Suppressor macrophage treated with lipopolysaccharide for 4 hours (primary cell): Measurements from ENCODE around the gene TMEM145.
"Not testable (repeated sequence)": the region's sequence is repeated elsewhere in the genome, so short reads cannot be mapped to it uniquely, and the experiment has no call there.

ENCODE experiments used
- DNase-seq: peaks from one replicate; pipeline ENCODE4 v3.0.0-alpha.2; 2020

TMEM145 gene

GRCh38 chr19:42316223-42317211, 3.4 kb downstream of the TMEM145 start:
- DNase-seq = peak; percentile 47

- no peak for DNase-seq
Measured at GRCh38 chr19:42317535-42317934, 4.4 kb downstream of the TMEM145 start.

DNA sequence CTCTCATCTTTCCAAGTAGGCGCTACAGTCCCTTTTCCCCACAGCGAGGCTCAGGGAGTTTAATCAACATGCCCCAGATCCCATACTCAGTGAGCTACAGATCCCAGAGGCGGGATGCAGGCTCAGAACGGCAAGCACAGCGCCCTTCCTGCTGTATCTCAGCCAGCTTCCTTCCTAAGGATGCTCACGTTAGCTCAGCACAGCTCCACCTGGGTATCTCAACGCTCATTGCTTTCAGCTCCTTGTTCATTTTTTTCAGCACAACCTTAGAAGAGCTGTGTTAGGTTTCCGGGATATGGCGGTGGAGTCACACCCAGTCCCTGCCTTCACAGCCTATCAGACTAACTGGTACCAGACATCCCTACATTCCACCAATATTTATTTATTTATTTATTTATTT, 9.2 kb downstream of the TMEM145 start:
- DNase-seq = no peak

DNA sequence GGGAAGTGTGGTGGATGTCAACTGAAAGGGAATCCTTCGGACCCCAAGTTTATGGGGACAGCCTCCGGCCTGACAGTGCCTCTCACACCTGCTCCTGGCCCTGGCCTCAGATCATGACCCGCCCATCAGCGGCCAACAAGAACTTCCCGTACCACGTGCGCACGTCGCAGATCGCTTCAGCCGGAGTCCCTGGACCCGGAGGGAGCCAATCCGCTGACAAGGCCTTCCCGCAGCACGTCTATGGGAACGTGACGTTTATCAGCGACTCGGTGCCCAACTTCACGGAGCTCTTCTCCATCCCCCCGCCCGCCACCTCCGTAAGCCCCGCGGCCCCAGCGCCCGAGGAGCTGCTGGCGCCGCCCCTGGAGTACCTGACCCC, 10.4 kb downstream of the TMEM145 start:
- DNase-seq = no peak

DNA sequence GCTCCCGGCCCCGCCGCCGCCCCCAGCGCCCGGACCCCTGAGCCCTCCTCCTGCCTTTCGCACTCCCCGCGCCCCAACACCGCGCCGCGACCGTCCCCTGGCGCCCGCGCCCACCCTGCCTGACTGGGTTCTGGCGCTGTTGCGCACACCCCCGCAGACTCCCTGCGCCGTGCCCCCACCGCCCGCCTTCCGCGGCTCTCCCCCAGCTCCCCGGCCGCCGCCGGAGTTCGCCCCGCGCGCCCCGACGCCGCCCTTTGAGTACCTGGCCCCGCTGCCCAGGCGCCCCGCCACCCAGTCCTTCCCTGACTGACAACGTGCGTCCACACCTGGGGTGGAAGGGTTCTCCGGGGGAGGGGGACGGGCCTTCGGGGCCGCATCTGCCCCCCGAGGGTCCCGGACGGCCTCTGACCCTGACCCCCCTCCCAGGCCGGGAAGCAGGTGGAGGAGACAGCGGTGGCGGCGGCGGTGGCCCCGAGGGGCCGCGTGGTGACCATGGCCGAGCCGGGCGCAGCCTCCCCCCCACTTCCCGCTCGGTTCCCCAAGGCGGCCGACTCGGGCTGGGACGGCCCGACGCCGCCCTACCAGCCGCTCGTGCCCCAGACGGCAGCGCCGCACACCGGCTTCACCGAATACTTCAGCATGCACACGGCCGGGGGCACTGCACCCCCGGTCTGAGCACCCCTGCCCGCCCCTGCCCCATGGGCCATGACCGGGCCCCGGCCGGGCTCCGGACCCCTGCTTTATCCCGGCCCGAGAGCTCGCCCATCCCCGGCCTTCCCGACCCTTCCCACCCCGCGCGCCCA, 10.9 kb downstream of the TMEM145 start:
- DNase-seq = peak; percentile 25

DNA sequence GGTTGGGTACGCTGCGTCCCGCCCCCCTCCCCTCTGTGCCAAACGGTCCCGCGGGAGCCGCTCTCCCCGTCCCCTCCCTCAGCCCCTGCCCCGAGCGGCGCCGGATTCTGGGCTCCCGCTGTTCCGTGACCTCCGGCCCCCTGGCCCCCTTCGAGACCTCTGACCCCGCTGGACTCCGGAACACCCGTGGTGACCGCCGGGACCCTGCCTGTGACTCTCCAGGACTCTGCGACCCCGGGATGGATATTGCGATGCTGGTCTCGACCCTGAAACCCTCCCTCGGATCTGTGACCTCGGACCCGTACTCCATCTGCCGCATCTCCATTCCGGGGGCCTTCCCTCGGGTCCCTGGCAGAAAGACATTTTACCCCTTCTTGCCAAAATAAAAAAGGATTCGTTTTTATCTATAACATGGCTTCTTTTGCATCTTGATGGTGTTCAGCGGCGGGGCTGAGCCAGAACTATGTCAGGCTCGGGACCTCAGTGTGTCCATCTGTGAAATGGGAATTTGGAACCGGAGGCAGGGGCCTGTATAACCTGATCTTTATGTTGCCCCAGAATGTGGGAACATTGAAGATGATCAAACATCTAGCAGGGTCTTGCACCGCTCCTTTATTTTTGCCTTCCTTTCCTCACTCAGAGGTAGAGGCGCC, 11.7 kb downstream of the TMEM145 start:
- DNase-seq = no peak

DNA sequence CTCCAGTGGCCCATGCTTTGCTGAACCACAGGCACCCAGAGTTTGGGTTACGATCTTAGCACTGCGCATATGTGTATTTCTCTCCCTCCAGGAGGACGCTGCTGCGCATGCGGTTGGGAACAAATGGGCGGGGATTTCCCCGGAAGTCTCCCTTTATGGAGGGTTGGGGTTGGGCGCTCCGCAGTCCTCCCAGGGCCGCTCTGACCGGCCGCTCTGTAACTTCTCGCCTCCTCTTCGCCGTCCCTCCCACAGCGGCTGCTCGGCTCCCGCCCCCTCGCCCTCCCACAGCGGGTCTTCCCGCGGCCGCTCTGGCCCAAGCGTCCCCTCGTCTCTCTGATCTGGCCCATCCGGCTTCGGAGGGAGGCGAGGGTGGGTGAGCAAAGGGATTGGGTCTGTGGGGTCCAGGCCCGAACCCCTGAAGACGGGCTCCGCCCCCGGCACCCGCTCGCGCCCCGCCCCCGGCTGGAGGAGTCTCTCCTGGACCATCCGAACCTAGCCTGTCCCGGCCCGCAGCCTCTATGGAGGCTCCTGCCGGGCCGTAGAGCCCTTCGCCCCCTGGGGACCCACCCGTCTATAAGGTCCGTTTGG, 12.3 kb downstream of the TMEM145 start, which contains the start of gene MEGF8:
Gene MEGF8, plus strand, starts transcription at position 328 of the 588 bp plus-strand sequence. CDS start 609 bp downstream, outside the sequence.
- DNase-seq = peak; percentile 99

DNA sequence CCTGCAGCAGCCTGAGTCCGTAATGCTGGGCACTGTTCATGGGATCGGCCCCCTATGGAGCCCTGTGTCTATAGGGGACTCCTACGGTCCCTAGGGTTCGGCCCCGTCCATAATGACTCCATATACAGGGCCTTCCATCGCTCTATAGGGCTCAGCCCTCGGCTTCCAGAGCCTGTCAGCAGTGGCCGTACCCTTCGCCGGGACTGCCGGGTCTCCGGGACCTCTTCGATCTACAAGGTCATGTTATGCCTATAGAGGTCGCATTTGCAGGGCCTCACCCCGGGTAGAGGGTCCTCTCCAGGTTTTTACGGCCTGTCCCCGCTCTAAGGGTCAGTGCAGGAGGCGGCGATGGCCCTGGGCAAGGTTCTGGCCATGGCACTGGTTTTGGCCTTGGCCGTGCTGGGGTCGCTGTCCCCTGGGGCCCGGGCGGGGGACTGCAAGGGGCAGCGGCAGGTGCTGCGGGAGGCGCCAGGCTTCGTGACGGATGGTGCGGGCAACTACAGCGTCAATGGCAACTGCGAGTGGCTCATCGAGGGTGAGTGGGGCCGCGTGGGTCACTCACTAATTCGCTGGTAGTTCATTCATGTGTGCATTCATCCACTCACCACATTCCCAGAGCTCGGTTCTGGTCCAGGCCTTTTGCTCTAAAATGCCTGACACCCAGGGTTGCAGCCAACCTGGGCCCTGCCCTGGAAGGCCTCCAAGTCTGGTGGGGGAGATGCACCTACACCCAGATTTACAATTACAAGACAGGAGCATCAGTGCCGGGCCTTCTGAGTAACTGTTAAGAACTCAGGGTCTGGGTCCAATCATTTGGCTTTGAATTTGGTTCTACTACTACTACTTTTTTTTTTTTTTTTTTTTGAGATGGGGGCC, 13.0 kb downstream of the TMEM145 start:
- DNase-seq = peak; percentile 32

- DNase-seq = no peak
Measured at GRCh38 chr19:42326969-42327368, 13.9 kb downstream of the TMEM145 start.

DNA sequence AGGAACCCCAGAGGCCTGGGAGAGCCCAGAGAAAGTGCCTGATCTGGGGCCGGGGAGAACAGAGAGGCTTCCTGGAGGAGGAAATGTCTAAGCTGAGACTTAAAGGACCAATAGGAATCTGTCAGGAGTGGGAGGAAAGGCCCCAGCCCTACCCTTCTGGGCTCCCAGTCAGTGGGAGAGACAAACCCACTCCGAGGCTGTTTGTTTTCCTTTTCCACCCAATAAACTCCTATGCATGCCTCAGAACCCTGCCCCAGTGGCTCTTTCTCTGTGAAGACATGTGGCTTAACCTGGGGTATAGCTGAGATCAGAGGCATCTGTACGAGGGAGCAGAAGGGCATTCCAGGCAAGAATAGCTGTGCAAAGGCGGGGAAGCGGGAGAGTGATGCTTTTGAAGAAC, 14.3 kb downstream of the TMEM145 start:
- DNase-seq = no peak

GRCh38 chr19:42328106-42328505, 15.0 kb downstream of the TMEM145 start:
- DNase-seq = no peak

GRCh38 chr19:42328854-42329253, 15.7 kb downstream of the TMEM145 start:
- no peak for DNase-seq

DNA sequence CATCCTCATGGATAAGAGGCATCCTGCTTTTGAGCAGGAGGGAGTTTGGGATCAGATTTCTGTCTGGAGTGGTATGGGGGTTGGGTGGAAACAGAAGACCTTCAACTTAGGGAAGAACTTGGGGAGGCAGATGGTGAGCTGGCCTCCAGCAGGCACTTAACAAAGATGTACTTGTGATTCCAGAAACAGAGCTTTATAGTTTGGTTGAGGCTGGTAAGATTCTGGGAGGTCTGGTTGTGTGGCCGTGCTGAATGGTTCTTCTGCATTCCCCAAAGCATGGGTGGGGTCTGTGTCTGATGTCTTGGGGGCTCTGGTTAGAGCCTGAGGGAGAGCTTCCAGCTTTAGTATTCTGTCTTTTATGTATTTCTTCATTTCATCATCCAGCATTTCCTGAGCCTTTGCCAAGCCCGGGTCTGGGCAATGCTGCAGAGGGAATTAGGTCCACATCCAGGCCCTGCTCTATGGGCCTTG, 17.2 kb downstream of the TMEM145 start:
- DNase-seq = no peak

DNA sequence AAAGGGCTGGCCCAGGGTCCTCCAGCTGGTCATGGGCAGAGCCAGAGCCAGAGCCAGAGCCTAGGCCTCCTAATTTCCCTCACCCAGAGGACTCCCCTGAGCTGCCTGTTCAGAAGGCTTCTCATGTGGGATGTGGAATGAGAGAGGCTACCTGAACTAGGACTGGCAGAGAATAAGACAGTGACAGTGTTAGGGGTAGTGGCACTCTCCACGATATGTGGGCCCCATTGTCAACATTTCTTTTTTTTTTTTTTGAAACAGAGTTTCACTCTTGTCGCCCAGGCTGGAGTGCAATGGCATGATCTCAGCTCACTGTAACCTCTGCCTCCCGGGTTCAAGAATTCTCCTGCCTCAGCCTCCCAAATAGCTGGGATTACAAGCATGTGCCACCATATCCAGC, 18.2 kb downstream of the TMEM145 start:
- not testable (repeated sequence) for DNase-seq

- no peak for DNase-seq
Measured at GRCh38 chr19:42332059-42332458, 18.9 kb downstream of the TMEM145 start.

DNA sequence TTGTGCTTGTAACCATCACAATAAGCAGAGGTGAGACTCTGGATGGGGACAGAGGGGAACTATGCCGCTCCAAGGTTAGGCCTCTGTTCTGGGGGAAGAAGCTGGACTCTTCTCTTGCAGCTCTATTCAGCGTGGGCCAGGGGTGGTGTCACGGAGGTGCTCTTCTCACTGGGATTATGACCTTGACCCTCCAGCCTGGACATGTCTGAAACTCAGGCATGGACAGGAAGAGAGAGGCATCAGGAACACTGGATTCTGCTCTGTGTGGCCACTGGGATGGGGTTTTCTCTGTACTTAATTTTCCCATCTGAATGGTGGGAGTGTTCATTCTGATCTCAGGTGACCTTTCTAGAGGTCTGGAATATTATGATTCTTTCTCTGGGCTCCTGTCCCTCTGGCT, 19.9 kb downstream of the TMEM145 start:
- no peak for DNase-seq

DNA sequence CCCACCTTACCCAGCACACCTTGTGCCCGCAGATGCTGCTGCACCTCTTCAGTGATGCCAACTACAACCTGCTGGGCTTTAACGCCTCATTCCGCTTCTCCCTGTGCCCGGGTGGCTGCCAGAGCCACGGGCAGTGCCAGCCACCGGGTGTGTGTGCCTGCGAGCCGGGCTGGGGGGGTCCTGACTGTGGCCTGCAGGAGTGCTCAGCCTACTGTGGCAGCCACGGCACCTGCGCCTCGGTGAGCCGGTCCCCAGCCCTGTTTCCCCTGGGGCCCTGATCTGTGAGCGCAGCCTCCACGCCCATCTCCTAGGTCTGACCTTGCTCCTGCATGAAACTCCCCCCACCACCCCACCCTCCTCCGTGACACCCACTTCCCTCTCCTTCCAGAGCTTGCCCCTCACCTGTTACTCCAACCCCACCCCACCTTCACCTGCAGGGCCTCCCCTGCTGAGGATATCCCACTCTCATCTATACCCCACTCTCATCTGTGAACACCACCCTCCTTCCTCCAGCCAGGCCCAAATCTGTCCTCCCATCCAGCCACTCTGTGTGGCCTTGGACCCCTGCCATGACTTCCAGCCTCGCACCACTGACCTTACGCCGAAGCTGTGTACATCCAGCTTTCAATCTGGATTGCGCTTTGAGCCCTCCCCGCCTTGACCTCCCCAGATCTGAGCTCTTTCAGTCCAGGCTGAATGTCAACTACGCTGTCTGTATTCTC, 21.0 kb downstream of the TMEM145 start:
- DNase-seq = no peak

DNA sequence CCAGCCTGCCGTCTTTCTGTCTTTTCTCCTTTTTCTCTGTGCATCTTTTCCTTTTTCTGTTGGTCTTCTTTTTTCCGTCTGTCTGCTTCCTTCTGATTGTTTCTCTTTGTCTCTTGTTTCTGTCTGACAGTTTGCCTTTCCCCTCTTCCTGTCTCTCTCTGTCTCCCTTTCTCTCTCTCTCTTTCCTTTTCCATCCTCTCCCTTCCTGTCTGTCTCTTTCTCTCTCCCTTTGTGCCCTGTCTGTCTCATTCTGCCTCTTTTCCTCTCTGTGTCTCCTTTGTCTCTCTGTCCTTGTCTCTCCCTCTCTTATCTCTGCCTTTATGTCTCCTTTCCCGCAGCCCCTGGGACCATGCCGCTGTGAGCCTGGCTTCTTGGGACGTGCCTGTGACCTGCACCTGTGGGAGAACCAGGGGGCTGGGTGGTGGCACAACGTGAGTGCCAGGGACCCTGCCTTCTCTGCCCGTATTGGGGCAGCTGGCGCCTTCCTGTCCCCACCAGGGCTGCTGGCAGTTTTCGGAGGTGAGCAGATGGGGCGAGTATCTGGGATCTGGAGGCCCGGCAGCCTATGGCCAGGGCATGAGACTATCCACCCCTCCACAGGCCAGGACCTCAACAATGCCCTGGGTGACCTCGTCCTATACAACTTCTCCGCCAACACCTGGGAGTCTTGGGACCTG, 21.7 kb downstream of the TMEM145 start:
- no peak for DNase-seq

DNA sequence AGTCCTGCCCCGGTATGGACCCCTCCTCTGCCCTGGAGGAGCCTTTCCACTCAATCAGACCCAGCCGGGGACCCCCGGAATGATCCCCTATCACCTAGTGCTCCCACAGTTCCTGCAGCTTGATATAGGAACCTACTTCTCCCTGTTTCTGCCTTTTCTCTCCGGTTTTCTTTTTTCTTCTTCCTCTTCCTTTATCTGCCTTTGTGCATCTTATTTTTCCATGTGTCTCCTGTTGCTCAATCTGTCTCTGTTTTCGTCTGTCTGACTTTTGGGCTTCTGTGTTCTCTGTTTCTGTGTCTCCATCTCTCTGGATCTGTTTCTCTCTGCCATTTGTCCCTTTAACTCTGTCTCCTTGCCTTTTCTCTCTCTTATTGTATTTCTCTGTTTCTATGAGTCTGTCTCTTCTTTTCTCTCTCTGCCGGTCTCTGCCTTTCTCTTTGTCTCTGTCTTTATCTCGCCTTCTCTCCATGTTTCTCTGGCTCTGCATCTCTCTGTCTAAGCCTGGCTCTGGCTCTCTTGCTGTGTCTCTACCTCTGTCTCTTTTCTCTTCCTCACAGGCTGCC, 22.3 kb downstream of the TMEM145 start:
- no peak for DNase-seq

- DNase-seq = no peak
Measured at GRCh38 chr19:42335971-42336370, 22.9 kb downstream of the TMEM145 start.
